Bronchial epithelial cell (primary cell): Measurements from ENCODE around the gene STAT4. TPM values are rescaled to one million over a fixed set of nuclear protein-coding genes. Genes with fewer than 3 reads are reported as not detected.

ENCODE experiments used
- DNase-seq: peaks from one replicate; pipeline ENCODE4 v3.0.0-alpha.2; 2010; ENCODE audit warnings: low read depth
- FAIRE-seq: peaks from 2 replicates; lab custom pipeline; 2011; peaks lifted over from hg19 to GRCh38; lab: Jason Lieb, UNC
- H3K27me3 ChIP-seq: 2 replicates; pipeline ENCODE4 v1.5.1; 2011; ENCODE audit warnings: low read length; ENCODE audit not compliant: control insufficient read depth, insufficient read depth
- H3K36me3 ChIP-seq: 2 replicates; pipeline ENCODE4 v1.5.1; 2011; ENCODE audit warnings: low read length; ENCODE audit not compliant: control insufficient read depth, insufficient read depth
- H3K4me3 ChIP-seq: 2 replicates; pipeline ENCODE4 v1.5.1; 2011; ENCODE audit warnings: mild to moderate bottlenecking, low read depth, low read length, control low read depth
- total RNA-seq: library from RNA; depleted of rRNA; stranded (reverse); fragments of >200 nt; gene quantifications from 2 replicates; pipeline ENCODE4 v1.2.1, GENCODE V29; 2014
- TF ChIP-seq, protein P1 (sequence below): IDR thresholded peaks from 2 replicates; pipeline ENCODE4 v1.5.1; 2011; ENCODE audit warnings: mild to moderate bottlenecking, moderate library complexity, low read length, control low read depth, inconsistent platforms; ENCODE audit not compliant: insufficient read depth, severe bottlenecking

STAT4 gene
- total RNA-seq, 1 donor from 2014 or later, result 7.1 TPM

DNA sequence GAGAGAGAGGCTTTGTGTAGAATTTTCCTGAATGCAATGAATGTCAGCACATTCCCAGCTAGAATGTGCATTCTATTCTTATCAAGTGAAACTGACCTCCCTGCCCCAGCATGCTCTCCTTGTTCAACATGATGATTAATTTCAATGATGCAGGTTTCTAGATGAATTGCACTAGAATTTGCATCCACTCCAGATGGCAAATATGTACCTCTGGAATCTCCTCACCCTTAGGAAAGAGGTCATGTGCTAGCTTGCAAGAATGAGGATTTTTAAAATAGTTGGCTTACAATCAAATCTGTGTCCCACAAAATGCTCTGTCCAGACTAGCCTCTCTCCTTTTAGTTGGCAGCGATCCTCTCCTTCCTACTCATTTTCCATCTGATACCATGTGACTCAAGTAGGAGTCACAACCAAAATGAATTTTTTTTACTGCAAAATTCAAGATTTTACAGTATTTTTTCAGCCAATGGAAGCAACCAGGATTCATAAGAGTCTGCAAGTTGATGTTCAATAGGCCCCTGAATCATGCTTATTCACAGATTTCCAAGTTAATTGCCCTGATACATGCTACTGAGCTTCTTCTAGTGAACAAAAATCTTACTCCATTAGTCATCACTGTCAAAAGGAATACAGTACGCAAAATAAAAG, 21.0 kb upstream of the STAT4 start:
- FAIRE-seq (peak; percentile 7), DNase-seq (peak; percentile 100)
- TF ChIP-seq, protein P1, sequence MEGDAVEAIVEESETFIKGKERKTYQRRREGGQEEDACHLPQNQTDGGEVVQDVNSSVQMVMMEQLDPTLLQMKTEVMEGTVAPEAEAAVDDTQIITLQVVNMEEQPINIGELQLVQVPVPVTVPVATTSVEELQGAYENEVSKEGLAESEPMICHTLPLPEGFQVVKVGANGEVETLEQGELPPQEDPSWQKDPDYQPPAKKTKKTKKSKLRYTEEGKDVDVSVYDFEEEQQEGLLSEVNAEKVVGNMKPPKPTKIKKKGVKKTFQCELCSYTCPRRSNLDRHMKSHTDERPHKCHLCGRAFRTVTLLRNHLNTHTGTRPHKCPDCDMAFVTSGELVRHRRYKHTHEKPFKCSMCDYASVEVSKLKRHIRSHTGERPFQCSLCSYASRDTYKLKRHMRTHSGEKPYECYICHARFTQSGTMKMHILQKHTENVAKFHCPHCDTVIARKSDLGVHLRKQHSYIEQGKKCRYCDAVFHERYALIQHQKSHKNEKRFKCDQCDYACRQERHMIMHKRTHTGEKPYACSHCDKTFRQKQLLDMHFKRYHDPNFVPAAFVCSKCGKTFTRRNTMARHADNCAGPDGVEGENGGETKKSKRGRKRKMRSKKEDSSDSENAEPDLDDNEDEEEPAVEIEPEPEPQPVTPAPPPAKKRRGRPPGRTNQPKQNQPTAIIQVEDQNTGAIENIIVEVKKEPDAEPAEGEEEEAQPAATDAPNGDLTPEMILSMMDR, result no peak
- Histone ChIP-seq H3K27me3 (no peaks in the 10 kb centered on the region), H3K4me3 (no peak overlapping the region), H3K36me3 (no peaks in the 10 kb centered on the region)

DNA sequence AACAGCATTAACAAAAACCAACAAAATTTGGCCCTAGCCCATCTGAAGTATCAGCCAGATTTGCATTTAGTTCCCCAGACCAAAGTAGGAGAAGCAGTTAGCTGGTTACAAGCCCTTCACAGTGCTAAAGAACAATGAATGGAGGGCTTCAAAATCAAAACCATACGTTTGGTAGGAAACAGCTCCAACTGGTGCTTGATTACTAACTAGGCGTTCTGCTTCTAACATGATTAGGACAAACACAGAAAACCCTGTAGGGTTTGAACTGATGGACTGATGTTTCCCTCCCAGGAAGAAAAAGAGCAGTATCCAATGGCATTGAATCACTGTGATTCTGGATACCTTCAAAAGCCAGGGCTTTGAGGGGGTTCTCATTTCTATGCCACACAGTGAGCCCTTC, 20.5 kb upstream of the STAT4 start:
- TF ChIP-seq, protein P1, result no peak
- H3K36me3 ChIP-seq, result no peaks in the 10 kb centered on the region
- DNase-seq (no peak), FAIRE-seq (no peak)
- H3K27me3 ChIP-seq, result no peaks in the 10 kb centered on the region
- H3K4me3 ChIP-seq, result no peak overlapping the region

- Histone ChIP-seq H3K27me3 (no peaks in the 10 kb centered on the region), H3K4me3 (no peak overlapping the region), H3K36me3 (no peaks in the 10 kb centered on the region)
- DNase-seq, result peak; percentile 74
- TF ChIP-seq, protein P1, result no peak
- no peak for FAIRE-seq
These were observed 20.0 kb upstream of the STAT4 start for GRCh38 chr2:191170773-191171172.

- TF ChIP-seq, protein P1, result no peak
- FAIRE-seq (no peak), DNase-seq (no peak)
- Histone ChIP-seq H3K27me3 (no peaks in the 10 kb centered on the region), H3K36me3 (no peaks in the 10 kb centered on the region), H3K4me3 (no peak overlapping the region)
These were observed 19.5 kb upstream of the STAT4 start for GRCh38 chr2:191170301-191170636.

GRCh38 chr2:191169456-191170300, 18.9 kb upstream of the STAT4 start:
- H3K36me3 ChIP-seq, result no peaks in the 10 kb centered on the region
- no peak for FAIRE-seq
- peak; percentile 99 for DNase-seq
- TF ChIP-seq, protein P1, result no peak
- no peak overlapping the region for H3K4me3 ChIP-seq
- H3K27me3 ChIP-seq, result no peaks in the 10 kb centered on the region
